HG02973 (cell line): ENCODE measurements around the gene PLXND1.

Experiments used
- ATAC-seq: cut with Tn5 transposase; IDR thresholded peaks from one replicate; pipeline ENCODE4 v1.9.1; 2021; ENCODE audit warnings: moderate library complexity; ENCODE audit not compliant: unreplicated experiment

The PLXND1 gene

DNA sequence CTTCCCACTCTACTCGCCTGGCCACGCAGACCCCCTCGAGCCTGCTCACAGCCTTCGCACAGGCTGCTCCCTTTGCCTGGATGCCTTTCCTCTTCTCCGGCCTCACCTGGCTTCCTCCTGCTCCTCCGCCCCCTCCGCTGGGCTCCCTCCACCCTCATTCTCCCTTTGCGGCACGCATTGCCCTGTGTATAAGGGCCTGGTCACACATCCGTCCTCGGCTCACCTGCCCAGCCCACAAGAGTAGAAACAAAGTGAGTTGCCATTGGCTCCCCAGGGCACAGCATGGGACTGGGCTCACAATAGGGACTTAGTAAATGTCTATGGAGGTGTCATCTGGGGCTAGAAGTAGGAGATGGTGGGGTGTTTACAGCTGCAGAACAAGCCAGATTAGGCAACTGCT is 4.2 kb downstream of the PLXND1 start:
- ATAC-seq, result no peak

- ATAC-seq, result no peak
Observed at GRCh38 chr3:129601713-129602112, 4.8 kb downstream of the PLXND1 start.

GRCh38 chr3:129600348-129600747 is 6.1 kb downstream of the PLXND1 start:
- ATAC-seq, result no peak

DNA sequence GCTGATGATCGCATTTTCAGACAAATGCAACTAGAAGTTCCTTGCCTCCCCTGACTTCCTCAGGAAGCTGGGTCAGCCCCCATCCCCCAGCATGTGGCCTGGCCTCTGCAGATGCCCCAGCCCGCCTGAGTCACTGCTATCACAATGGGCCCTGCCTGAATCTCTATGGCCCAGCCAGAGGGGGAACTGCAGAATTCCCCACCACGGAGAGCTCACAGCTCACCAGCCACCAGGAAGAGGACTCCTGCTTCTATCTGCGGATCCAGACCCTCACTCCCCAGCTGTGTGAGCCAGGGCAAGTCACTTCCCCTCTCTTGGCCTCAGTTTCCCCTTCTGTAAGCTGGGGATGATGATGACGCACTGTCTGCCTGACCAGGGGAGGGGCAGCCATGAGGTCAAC is 6.9 kb downstream of the PLXND1 start:
- ATAC-seq, result no peak

GRCh38 chr3:129599073-129599472 is 7.4 kb downstream of the PLXND1 start:
- no peak for ATAC-seq

DNA sequence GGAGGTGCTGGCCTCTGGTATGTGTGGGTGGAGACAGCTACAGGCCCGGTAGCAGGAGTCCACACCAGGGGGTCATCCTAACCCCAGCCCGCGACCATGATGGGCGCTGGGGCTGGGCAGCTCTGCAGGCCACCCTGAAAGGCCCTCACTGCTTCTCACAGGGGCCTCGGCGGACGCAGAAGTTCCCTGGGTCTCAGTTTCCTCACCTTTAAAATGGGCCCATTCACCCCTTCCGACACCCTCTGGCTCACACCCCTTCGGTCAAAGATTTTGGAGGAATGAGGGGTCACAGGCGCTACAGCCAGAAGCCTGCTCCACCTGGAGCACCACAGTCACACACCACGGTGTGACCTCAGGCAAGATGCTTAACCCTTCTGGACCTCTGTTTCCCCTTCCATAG is 8.0 kb downstream of the PLXND1 start:
- no peak for ATAC-seq

DNA sequence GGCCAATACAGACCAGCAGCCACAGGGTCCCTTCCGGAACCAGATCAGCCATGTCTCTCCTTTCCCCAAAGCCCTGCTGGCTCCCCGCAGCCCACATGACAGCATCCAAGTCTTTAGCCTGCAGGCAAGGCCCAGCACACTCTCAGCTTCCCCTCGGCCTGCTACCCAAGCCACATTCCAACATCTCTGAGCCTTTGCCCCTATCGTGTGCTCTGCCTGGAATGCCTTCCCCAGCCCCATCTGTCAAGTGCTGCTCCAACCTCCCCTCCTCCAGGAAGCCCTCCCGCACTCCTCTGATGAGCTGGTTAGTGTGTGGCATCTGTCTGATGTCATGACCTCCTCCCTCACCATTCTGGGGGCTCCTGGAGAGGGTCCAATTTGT is 8.5 kb downstream of the PLXND1 start:
- no peak for ATAC-seq

GRCh38 chr3:129597087-129597999 is 9.1 kb downstream of the PLXND1 start:
- no peak for ATAC-seq

GRCh38 chr3:129596194-129597086 is 10.0 kb downstream of the PLXND1 start:
- no peak for ATAC-seq

GRCh38 chr3:129595544-129596193 is 10.8 kb downstream of the PLXND1 start:
- ATAC-seq, result no peak

DNA sequence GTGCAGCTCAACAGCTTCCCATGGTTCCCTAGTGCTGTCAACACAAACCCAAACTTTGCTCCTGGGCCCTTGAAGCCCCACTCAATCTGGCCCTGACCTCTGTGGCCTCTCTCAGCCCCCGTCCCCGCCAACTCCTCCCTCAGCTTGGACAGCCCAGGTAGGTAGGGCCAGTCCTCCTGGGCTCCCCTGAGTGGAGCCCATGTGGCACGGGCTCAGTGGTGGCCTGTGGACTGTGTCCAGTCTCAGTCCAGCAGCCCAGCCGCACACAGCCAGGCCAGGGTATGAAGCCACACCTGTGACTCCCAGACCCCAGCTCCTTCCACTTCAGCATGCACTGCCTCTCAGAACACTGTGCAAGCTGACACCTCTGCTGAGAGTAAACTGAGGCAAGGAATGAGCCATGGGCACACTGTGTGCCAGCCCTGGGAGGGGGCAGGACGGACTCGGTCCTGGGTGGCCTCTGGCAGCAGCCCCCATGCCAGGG is 11.5 kb downstream of the PLXND1 start:
- no peak for ATAC-seq

DNA sequence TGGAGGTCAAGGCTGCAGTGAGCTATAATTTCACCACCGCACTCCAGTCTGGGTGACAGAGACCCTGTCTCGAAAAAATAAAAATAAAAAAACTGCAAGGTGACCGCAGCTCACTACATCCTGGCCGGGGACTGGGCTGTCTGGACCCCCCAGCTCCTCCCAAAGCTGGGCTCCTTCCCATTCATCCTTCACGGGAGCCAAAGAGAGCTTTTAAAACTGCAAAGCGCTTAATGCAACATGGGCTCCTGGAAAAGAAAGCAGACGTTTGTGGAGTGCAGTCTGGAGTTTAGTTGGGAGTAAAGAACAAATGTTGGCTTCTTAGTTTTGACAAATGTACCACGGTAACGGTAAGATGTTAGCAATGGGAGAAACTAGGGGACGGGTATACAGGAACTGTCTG is 12.1 kb downstream of the PLXND1 start:
- no peak for ATAC-seq

DNA sequence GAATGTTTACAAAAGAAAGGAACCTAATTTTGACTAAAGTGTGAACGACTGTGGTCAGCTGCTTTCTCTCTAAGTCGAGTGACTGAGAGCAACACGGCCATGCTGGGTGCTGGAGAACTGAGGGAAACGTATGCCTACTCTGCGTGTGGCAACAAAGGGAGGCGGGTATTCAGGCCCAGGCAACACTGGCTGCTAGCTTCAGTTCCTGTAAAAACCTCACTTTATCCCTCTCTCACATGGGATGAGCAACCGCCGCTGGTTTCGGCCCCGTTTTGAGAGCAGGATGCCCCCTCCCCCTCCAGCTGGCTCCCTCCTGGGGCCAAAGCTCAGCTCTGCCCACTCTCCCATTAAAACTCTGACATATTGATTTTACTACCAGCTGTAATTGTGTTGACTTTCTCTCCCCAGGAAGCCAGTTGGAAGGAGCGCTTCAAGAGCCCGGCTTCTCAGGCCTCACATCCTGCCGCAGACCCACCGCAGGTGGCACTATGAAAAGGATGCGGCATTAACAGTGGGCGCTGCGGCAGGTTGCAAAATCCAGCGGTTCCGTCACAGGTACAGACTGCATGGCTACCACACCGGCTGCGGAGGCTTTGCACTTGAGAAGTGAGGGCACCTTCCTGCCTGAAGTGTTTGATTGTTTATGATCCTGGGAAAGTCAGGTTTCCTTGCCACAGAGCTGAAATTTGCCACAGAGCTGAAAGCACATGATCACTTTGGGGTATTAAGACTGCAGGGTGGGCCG is 12.7 kb downstream of the PLXND1 start:
- ATAC-seq, result no peak

DNA sequence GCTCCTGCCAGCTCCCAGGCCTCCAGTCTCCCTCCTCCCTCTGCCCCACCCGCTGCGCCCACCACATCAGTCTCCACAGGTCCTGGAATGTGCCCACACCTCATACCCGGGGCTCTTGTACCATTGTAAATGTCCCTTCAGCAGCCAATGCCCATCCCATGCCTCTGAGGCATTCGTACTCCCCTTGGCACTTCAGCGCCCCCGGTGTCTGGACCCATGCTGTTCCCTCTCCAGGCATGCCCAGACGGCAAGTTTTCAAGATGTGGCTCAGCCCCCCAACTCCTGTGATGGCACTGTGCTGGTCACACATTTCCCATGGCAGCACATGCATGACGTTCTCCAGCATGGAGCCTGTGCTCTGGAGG is 13.3 kb downstream of the PLXND1 start:
- no peak for ATAC-seq

DNA sequence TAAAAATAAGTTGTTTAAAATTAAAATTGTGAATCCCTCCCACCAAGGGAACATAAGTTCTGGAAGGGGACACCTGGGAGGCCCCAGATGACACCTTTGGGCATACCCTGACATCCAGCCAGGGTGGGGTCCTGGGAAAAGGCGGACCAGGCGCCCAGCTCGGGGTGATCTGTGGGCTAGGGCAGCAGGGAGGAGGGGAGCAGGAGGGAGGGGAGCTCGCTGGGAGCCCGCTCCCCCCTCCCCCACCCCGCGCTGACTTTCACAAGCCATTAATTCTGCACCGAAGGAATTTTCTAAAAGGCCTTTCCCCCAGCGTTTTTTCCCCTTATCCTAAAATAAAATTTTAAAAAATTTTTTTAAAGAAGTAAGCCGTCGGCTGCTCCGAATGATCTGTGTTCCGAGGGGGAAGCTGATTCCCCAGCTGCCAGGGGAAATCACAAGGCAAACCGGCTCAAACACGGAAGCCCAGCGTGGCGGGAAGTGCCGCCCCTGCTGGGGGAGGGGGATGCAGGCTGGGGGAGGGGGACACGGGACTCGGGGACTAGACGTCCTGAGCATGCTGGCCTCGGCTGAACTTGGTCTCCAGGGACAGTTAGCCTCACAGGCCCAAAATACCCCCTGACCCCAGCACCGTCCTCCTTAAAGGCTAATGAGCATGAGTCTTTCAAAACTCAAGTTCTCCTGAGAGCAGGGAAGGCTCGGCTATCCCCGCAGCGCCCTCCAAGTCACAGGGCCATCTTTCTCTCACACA is 13.9 kb downstream of the PLXND1 start:
- ATAC-seq, result no peak

GRCh38 chr3:129591932-129592331 is 14.5 kb downstream of the PLXND1 start:
- ATAC-seq, result no peak

DNA sequence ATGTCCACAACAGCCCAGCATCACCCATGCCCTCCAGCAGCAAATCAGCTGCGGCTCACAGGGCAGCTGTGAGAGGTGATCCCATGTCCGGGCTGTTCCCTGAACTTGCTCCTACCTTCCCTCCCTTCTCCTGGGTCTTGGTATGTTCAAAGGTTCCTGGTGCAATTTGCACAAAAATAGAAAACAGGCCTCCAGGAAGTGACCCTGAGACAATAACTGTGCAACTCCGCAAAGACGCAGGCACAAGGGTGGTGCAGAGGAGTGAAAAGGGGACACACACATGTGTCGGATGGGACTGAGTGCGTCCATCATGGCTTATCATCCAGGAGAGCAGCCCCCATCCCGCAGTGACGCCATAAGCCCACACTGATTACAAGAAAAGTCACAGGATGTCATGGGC is 16.3 kb downstream of the PLXND1 start:
- no peak for ATAC-seq

GRCh38 chr3:129587566-129588210 is 18.8 kb downstream of the PLXND1 start:
- ATAC-seq, result no peak

DNA sequence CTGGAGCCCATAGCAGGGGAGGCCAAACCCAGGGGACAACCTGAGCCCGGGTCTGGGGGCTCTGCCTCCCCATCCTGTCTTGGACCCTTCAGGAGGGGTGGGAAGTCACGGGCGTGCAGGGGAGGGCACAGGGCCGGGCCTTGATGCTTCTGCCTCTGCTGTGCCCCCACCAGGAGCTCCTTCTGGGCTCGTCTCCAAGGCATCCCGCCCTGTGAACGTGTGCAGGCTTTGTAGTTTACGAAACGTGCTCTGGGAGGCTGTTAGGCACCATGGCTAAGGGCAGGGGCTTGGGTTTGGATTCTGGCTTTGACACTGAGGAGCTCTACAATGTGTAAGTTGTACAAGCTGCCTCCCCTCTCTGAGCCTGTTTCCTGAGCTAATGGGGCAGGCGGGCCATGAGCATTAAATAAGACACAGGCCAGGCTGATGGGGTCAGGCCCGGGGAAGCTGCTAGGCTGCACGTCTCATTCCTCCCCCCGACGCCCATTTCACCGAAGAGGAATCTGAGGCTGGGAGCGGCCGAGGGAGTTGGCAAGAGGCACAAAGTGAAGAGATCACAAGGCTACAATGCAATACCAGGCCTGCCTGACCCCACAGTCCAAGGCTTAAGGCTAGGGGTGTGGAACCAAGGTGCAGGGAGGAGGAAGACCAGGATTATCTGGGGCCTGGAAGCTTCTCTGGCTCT is 19.6 kb downstream of the PLXND1 start:
- ATAC-seq, result no peak
